Sigmoid colon (tissue), 7 donors: ENCODE measurements around the gene SEL1L. TPM values are rescaled to one million over a fixed set of nuclear protein-coding genes. Genes with fewer than 3 reads are reported as not detected.
"Not testable (repeated sequence)": the region's sequence is repeated elsewhere in the genome, so short reads cannot be mapped to it uniquely, and the experiment has no call there.

Experiments
- DNase-seq: peaks from one replicate; pipeline ENCODE4 v3.0.0-alpha.2; 2019
- H3K27ac ChIP-seq, 4 donors: fragments of 200-600 bp; sonication (generic); one replicate each; pipeline ENCODE4 v1.5.1; 2016 to 2019; ENCODE audit warnings: mild to moderate bottlenecking in 1 of 4
- H3K27me3 ChIP-seq, 3 donors: fragments of 200-600 bp; sonication (generic); one replicate each; pipeline ENCODE4 v1.5.1; 2019; ENCODE audit warnings: mild to moderate bottlenecking in 1 of 3
- H3K36me3 ChIP-seq, 4 donors: fragments of 200-600 bp; sonication (generic); one replicate each; pipeline ENCODE4 v1.5.1; 2016 to 2019
- H3K4me1 ChIP-seq, 4 donors: fragments of 200-600 bp; sonication (generic); one replicate each; pipeline ENCODE4 v1.5.1; 2017 to 2019
- H3K4me3 ChIP-seq, 4 donors: fragments of 200-600 bp; sonication (generic); one replicate each; pipeline ENCODE4 v1.5.1; 2017 to 2019; ENCODE audit warnings: mild to moderate bottlenecking in 2 of 4, moderate library complexity in 1 of 4
- H3K9me3 ChIP-seq, 4 donors: fragments of 200-600 bp in 3 of 4; sonication (generic) in 3 of 4; one replicate each; pipeline versions ENCODE4 v1.5.1 to v1.6.1; 2013 to 2019
- CTCF ChIP-seq, 4 experiments: fragments of 450-650 bp in 3 of 4; fragments of 200-600 bp in 1 of 4; IDR thresholded peaks; one replicate each; pipeline ENCODE4 v1.5.1; 2016 to 2019; ENCODE audit warnings: antibody characterized with exemption in 4 of 4, mild to moderate bottlenecking in 3 of 4, moderate library complexity in 2 of 4
- EP300 ChIP-seq, 4 donors: sonication (generic); formaldehyde crosslinking; IDR thresholded peaks; one replicate each; pipeline ENCODE4 v1.6.1; 2017; ENCODE audit warnings: antibody characterized with exemption in 4 of 4
- POLR2A ChIP-seq, 2 donors: fragments of 450-650 bp; IDR thresholded peaks; one replicate each; pipeline ENCODE4 v1.6.1; 2016; ENCODE audit warnings: antibody characterized with exemption in 2 of 2, mild to moderate bottlenecking in 2 of 2, moderate library complexity in 2 of 2
- POLR2AphosphoS5 ChIP-seq, 4 donors: sonication (generic); formaldehyde crosslinking; IDR thresholded peaks; one replicate each; pipeline ENCODE4 v1.6.1; 2017; ENCODE audit warnings: antibody characterized with exemption in 4 of 4
- WGBS, 2 donors: extraction: QIAGEN DNeasy Blood & Tissue Kit; methylation state at CpG; one replicate each; pipeline ENCODE4 v1.1.7; 2013; 5-methylcytosine and 5-hydroxymethylcytosine counted together
- intact Hi-C: fragments of 100-400 bp; cut with DNase I; formaldehyde crosslinking; loops from one replicate; pipeline ENCODE4 v1.15.1; 2023
- polyA plus RNA-seq, 3 donors: library from polyadenylated mRNA; stranded (reverse); fragments of 200-250 nt; gene quantifications; one replicate each; pipeline ENCODE4 v1.2.3, GENCODE V29; 2013
- total RNA-seq, 4 donors: library from RNA; depleted of rRNA; stranded (reverse); fragments of >200 nt; gene quantifications; one replicate each; pipeline ENCODE4 v1.1.0, GENCODE V29; 2016
- donor health status: healthy with polysubstance abuse.
- donor health status: Bipolar disorder and iron deficiency.
- donor health status: healthy.

The SEL1L gene
- total and polyA plus RNA-seq, 7 donors, result 4.2 to 74.8 (median 52.0) TPM

GRCh38 chr14:81557146-81557545 is 23.5 kb upstream of the SEL1L start:
- no peak for DNase-seq
- 43 to 83% methylated on average over 1 of the region's 1 CpG for WGBS, 2 donors
- Histone ChIP-seq H3K36me3 (no peaks in the 10 kb centered on the region), H3K27ac (no peak overlapping the region), H3K4me1 (no peaks in the 10 kb centered on the region), H3K9me3 (no peaks in the 10 kb centered on the region), H3K4me3 (no peak overlapping the region), H3K27me3 (no peaks in the 10 kb centered on the region)
- intact Hi-C loops, result no loop called here
- TF ChIP-seq POLR2A (IDR thresholded peaks at IDR 0.05), result no peak
- no peak for TF ChIP-seq CTCF (IDR thresholded peaks at IDR 0.05)
- TF ChIP-seq POLR2AphosphoS5 (IDR thresholded peaks at IDR 0.05), result no peak
- TF ChIP-seq EP300 (IDR thresholded peaks at IDR 0.05), result no peak

- H3K27ac ChIP-seq, result no peak overlapping the region
- TF ChIP-seq POLR2A (IDR thresholded peaks at IDR 0.05), result no peak
- WGBS, 2 donors, result 29 to 69% methylated on average over 2 of the region's 2 CpGs
- no peaks in the 10 kb centered on the region for H3K9me3 ChIP-seq
- no peaks in the 10 kb centered on the region for H3K36me3 ChIP-seq
- no peaks in the 10 kb centered on the region for H3K27me3 ChIP-seq
- intact Hi-C loops, result no loop called here
- H3K4me3 ChIP-seq, result no peak overlapping the region
- no peaks in the 10 kb centered on the region for H3K4me1 ChIP-seq
- DNase-seq, result no peak
Measured at GRCh38 chr14:81555684-81556083, 22.0 kb upstream of the SEL1L start.

- H3K4me3 ChIP-seq, result no peak overlapping the region
- 47 to 71% methylated on average over 4 of the region's 4 CpGs for WGBS, 2 donors
- no peak overlapping the region for H3K27ac ChIP-seq
- H3K36me3 ChIP-seq, result no peaks in the 10 kb centered on the region
- no peaks in the 10 kb centered on the region for H3K4me1 ChIP-seq
- no peaks in the 10 kb centered on the region for H3K27me3 ChIP-seq
- H3K9me3 ChIP-seq, result no peaks in the 10 kb centered on the region
- intact Hi-C loops, result no loop called here
- TF ChIP-seq POLR2AphosphoS5 (IDR thresholded peaks at IDR 0.05) (no peak), EP300 (IDR thresholded peaks at IDR 0.05) (no peak), POLR2A (IDR thresholded peaks at IDR 0.05) (no peak), CTCF (IDR thresholded peaks at IDR 0.05) (no peak)
- no peak for DNase-seq
Measured at GRCh38 chr14:81555051-81555450, 21.4 kb upstream of the SEL1L start.

- intact Hi-C loops, result no loop called here
- no peaks in the 10 kb centered on the region for H3K36me3 ChIP-seq
- TF ChIP-seq POLR2A (IDR thresholded peaks at IDR 0.05) (no peak), POLR2AphosphoS5 (IDR thresholded peaks at IDR 0.05) (no peak)
- WGBS, 2 donors, result 91 to 97% methylated on average over 3 of the region's 3 CpGs
- H3K27ac ChIP-seq, result no peak overlapping the region
- no peaks in the 10 kb centered on the region for H3K9me3 ChIP-seq
- H3K4me3 ChIP-seq, result no peak overlapping the region
- H3K4me1 ChIP-seq, result no peaks in the 10 kb centered on the region
- no peaks in the 10 kb centered on the region for H3K27me3 ChIP-seq
- DNase-seq, result no peak
Measured at GRCh38 chr14:81551471-81551870, 17.8 kb upstream of the SEL1L start.

GRCh38 chr14:81550001-81550637 is 16.5 kb upstream of the SEL1L start:
- 65 to 67% methylated on average over 4 of the region's 4 CpGs for WGBS, 2 donors
- no peak for DNase-seq
- H3K9me3 ChIP-seq, result no peaks in the 10 kb centered on the region
- no peaks in the 10 kb centered on the region for H3K4me1 ChIP-seq
- H3K4me3 ChIP-seq, result no peak overlapping the region
- H3K27me3 ChIP-seq, result no peaks in the 10 kb centered on the region
- H3K36me3 ChIP-seq, result no peaks in the 10 kb centered on the region
- TF ChIP-seq POLR2AphosphoS5 (IDR thresholded peaks at IDR 0.05), result no peak
- TF ChIP-seq EP300 (IDR thresholded peaks at IDR 0.05), result no peak
- no peak for TF ChIP-seq POLR2A (IDR thresholded peaks at IDR 0.05)
- no peak for TF ChIP-seq CTCF (IDR thresholded peaks at IDR 0.05)
- intact Hi-C loops, result no loop called here
- H3K27ac ChIP-seq, result no peak overlapping the region

- intact Hi-C loops, H3K9me3 ChIP-seq, H3K36me3 ChIP-seq, H3K27me3 ChIP-seq, H3K4me1 ChIP-seq, H3K4me3 ChIP-seq, H3K27ac ChIP-seq, DNase-seq: not testable (repeated sequence)
- WGBS, 2 donors, result 90 to 93% methylated on average over 5 of the region's 5 CpGs
Measured at GRCh38 chr14:81541206-81541605, 7.6 kb upstream of the SEL1L start.
